Lower leg skin (tissue), 4 donors: ENCODE measurements around the gene AGMAT. TPM values are rescaled to one million over a fixed set of nuclear protein-coding genes. Genes with fewer than 3 reads are reported as not detected.

Experiments used
- DNase-seq, 2 donors: peaks; one replicate each; pipeline ENCODE4 v3.0.0-alpha.2; 2019; ENCODE audit warnings: low spot score in 2 of 2
- H3K4me3 ChIP-seq: fragments of 200-600 bp; sonication (generic); 2 replicates; pipeline ENCODE4 v1.5.1; 2017; ENCODE audit warnings: mild to moderate bottlenecking, low read depth; ENCODE audit not compliant: poor library complexity, severe bottlenecking
- POLR2A ChIP-seq, 2 donors: fragments of 450-650 bp; IDR thresholded peaks; one replicate each; pipeline ENCODE4 v1.6.1; 2016 to 2017; ENCODE audit warnings: antibody characterized with exemption in 2 of 2, mild to moderate bottlenecking in 1 of 2, moderate library complexity in 1 of 2
- WGBS, 2 donors: methylation state at CpG; one replicate each; pipeline ENCODE4 v1.1.5; 2018; 5-methylcytosine and 5-hydroxymethylcytosine counted together
- intact Hi-C: fragments of 100-400 bp; cut with DNase I; formaldehyde crosslinking; loops from one replicate; pipeline ENCODE4 v1.15.0; 2023; ENCODE audit warnings: low total_unique reads
- total RNA-seq, 4 donors: library from RNA; depleted of rRNA; stranded (reverse); fragments of >200 nt; gene quantifications; one replicate each; pipeline ENCODE4 v1.1.0, GENCODE V29; 2016
- TF ChIP-seq, protein P1 (sequence below), 3 donors: fragments of 450-650 bp; IDR thresholded peaks; one replicate each; pipeline ENCODE4 v1.5.1; 2016; ENCODE audit warnings: antibody characterized with exemption in 3 of 3, mild to moderate bottlenecking in 3 of 3, moderate library complexity in 2 of 3

The AGMAT gene
- total RNA-seq, 4 donors from 2014 or later = 0.54 TPM; not detected in 3

DNA sequence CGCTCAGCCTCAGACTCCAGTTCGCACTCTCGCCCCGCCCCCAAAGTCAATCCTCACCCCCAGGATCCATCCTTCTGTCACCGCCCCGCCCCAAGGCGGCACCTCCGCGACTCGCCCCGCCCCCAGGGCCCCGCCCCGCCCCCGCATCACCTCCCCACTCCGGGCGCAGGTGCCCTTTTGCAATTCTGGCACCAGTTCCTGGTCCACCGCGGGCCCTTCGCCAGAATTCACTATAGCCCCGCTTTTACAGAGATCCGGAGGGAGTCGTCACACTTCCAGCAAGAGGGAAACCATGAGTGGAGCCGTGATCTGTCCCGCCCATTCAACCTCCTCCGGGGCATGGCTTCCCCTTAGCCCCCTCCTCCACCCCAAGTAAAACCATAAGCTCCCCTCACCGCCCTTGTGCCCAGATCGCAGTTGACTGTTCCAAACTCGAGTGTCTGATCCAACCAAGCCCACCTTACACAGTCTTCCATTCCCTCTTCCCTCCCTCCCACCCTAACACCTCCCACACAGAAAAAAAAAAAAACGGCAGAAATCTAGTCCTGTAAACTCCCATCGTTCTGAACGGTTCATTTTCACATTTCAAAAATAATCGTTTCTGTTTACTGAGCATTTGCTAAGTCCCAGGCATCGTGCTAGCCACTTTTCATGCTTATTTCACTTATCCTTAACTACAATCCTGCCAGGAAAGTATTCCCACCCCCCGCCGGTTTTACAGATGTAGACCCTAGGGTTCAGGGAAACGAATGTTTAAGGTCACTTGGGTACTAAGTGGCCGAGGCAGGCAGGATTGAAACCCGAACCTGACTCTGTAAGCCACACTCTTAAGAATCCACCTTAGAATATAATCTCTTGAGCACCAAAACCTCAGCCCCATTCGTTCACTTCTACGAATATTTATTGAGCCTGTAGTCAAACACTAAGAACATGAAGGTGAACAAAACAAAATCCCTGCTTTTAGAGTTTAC lies 59.5 kb downstream of the AGMAT start:
- WGBS, 2 donors = 1 to 4% methylated on average over 33 to 39 of the region's 40 CpGs
- no peak overlapping the region for H3K4me3 ChIP-seq
- intact Hi-C loops = loop anchor here (5.0 kb wide), 1 partner anchor 232 kb away; the partner anchor contains the start of gene FBLIM1
- DNase-seq = peak; percentile 39 to 100
- TF ChIP-seq, protein P1, sequence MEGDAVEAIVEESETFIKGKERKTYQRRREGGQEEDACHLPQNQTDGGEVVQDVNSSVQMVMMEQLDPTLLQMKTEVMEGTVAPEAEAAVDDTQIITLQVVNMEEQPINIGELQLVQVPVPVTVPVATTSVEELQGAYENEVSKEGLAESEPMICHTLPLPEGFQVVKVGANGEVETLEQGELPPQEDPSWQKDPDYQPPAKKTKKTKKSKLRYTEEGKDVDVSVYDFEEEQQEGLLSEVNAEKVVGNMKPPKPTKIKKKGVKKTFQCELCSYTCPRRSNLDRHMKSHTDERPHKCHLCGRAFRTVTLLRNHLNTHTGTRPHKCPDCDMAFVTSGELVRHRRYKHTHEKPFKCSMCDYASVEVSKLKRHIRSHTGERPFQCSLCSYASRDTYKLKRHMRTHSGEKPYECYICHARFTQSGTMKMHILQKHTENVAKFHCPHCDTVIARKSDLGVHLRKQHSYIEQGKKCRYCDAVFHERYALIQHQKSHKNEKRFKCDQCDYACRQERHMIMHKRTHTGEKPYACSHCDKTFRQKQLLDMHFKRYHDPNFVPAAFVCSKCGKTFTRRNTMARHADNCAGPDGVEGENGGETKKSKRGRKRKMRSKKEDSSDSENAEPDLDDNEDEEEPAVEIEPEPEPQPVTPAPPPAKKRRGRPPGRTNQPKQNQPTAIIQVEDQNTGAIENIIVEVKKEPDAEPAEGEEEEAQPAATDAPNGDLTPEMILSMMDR (IDR thresholded peaks at IDR 0.05) = no peak
- no peak for TF ChIP-seq POLR2A (IDR thresholded peaks at IDR 0.05)

DNA sequence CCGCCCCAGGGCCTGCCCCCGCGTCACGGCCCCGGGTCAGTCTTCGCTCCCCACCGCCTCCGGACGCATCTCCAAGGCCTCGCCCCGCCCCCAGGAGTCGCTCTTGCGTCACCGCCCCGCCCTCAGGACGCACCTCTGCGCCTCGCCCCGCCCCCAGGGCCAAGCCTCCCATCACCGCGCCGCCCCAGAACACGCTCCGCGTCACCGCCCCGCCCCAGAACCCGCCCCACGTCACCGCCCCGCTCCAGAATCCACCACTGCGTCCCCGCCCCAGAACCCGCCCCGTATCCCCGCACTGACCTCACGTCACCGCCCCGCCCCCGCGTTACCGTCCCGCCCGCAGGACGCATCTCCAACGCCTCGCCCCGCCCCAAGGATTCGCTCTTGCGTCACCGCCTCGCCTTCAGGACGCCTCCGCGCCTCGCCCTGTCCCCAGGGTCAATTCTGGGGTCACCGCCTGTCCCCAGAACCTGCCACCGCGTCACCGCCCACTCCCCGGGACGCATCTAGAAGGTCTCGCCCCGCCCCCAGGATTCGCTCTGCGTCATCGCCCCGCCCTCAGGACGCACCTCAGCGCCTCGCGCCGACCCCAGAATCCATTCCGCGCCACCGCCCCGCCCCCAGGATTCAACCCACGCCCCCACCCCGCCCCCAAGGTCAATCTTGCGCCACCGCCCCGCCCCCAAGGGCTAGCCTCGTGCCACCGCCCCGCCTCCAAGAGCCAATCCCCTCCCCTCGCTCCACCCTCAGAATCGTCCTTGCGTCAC lies 60.4 kb downstream of the AGMAT start:
- H3K4me3 ChIP-seq = peak overlapping the region; percentile 52
- DNase-seq = peak; percentile 99 to 100
- 0 to 2% methylated on average over 36 to 39 of the region's 88 CpGs for WGBS, 2 donors
- intact Hi-C loops = loop anchor here (5.0 kb wide), 1 partner anchor 233 kb away; the partner anchor contains the start of gene FBLIM1
- TF ChIP-seq, protein P1 (IDR thresholded peaks at IDR 0.05) = no peak
- TF ChIP-seq POLR2A (IDR thresholded peaks at IDR 0.05) = no peak

DNA sequence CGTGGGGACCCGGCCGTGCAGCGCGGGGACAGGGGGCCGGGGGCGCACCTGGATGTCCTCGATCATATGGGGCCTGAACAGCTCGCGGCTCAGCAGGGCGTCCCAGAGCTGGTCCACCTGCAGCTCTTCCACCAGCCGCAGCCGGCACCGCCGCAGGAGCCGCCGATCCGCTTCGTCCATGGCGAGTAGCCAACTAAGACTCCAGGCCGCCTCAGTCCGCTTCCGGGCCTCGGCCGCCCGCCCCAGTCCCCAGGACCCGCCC lies 60.9 kb downstream of the AGMAT start, which contains the start of gene CASP9:
Gene CASP9, minus strand, starts transcription at position 195 of the 262 bp plus-strand sequence. Its CDS starts 15 bp downstream, at position 180.
- intact Hi-C loops = no loop called here
- H3K4me3 ChIP-seq = peak within 1 kb of the TSS; percentile 52
- DNase-seq = no peak
- TF ChIP-seq POLR2A (IDR thresholded peaks at IDR 0.05) = no peak
- TF ChIP-seq, protein P1 (IDR thresholded peaks at IDR 0.05) = no peak
- whole genome bisulfite sequencing, 2 donors = 0 to 1% methylated on average over 10 to 20 of the region's 27 CpGs

DNA sequence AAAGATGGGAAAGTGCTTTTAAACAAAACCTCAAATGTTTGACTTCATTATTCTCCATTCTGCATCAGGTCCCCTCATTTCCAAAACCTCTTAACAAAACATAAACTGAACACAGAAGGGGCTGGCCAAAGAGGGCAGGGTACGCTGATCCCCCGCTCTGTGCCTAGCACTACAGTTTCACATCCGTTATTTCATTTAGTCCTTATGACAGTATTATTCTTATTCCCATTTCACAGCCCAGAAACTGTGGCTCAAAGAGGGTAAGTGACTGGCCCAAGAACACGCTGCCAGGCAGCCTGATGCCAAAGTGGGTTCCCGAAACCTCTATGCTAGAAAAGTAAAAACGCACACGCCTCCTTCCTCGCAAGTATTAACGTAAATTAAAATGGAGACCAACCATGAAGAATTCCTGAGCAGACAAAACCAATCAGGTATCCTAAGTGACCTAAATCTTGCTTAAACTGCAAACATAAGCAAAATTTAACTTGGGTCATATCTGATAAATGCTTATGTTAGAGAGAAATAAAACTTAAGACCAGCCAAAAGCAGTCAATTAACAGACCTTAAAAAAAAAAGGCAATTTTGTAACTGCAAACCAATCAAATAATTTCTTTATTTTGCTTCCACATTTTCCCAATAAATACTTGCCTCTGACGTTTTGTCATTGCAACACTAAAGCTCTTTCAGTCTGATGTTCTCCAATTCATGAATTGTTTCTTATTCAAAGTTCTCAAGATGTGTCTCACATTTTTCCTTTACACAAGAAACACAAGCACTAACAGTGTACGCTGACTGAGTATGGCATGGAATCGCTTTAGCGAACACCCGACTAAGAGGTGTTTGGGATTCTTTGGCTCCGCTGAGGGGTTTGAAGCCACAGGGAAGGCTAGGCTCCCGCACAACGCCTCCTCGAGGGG lies 61.5 kb downstream of the AGMAT start:
- intact Hi-C loops = no loop called here
- peak overlapping the region; percentile 52 for H3K4me3 ChIP-seq
- DNase-seq = no peak
- no peak for TF ChIP-seq POLR2A (IDR thresholded peaks at IDR 0.05)
- TF ChIP-seq, protein P1 (IDR thresholded peaks at IDR 0.05) = no peak
- 44 to 47% methylated on average over 17 to 18 of the region's 18 CpGs for WGBS, 2 donors

DNA sequence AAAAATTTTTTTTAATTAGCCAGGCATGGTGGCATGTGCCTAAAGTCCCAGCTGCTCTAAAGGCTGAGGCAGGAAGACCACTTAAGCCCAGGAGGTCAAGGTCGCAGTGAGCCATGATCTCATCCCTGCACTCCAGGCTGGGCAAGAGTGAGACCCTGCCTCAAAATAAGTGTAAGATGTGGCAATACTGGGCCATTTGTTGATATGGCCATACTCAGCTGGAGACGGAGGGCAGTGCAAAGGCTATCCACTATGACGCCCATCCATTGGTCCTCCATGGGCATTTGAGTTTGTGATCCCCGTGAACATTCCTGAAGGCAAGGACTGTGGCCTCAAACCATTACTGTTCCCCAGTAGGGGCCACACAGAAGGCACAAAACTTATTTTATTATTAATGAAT lies 62.3 kb downstream of the AGMAT start:
- no peak for DNase-seq

More for the DNA sequence above, 62.3 kb downstream of the AGMAT start:
- intact Hi-C loops = no loop called here
- H3K4me3 ChIP-seq = no peak overlapping the region
- TF ChIP-seq, protein P1 (IDR thresholded peaks at IDR 0.05) = no peak
- no peak for TF ChIP-seq POLR2A (IDR thresholded peaks at IDR 0.05)
- WGBS, 2 donors = 97 to 100% methylated on average over 4 of the region's 4 CpGs
